ENCODE results near the gene HTR1D. TPM values are rescaled to one million over a fixed set of nuclear protein-coding genes. Genes with fewer than 3 reads are reported as not detected.

HTR1D gene
- total RNA-seq, 1 experiment from 2014 or later = 1.7 TPM

GRCh38 chr1:23215751-23216449 is 1.4 kb downstream of the HTR1D start:
- BruUV-seq (replicated peaks) = no TSS peak
- peaks cover 6% of the 10 kb centered on the region for H3K36me3 Mint-ChIP-seq (ENCODE audit: insufficient read depth, unreplicated experiment)
- peak overlapping the region; percentile 21 for H3K4me3 Mint-ChIP-seq (ENCODE audit: low read depth, unreplicated experiment)
- H3K27ac Mint-ChIP-seq (ENCODE audit: unreplicated experiment) = no peak overlapping the region
- intact Hi-C loops (cut with micrococcal nuclease; ENCODE audit: unreplicated experiment) = loop anchor here (10.0 kb wide), 1 partner anchor 319 kb away; the partner anchor contains the start of gene E2F2
- H3K4me1 Mint-ChIP-seq (ENCODE audit: low read depth, unreplicated experiment) = peaks cover 16% of the 10 kb centered on the region
- CTCF ChIA-PET = interaction anchor here (0.6 kb wide), 1 partner anchor 66 kb away, joined by 3 read pairs; no protein-coding TSS in a partner anchor
- H3K27me3 Mint-ChIP-seq (ENCODE audit: unreplicated experiment) = peaks cover 37% of the 10 kb centered on the region
- TF ChIP-seq CTCF (IDR thresholded peaks at IDR 0.05; ENCODE audit: unreplicated experiment) = no peak
- no peak for DNase-seq
- H3K9me3 Mint-ChIP-seq (ENCODE audit: low read depth, unreplicated experiment) = no peaks in the 10 kb centered on the region

GRCh38 chr1:23215291-23215690 is 2.0 kb downstream of the HTR1D start:
- BruUV-seq (replicated peaks) = no TSS peak
- no peak for TF ChIP-seq CTCF (IDR thresholded peaks at IDR 0.05; ENCODE audit: unreplicated experiment)
- H3K4me3 Mint-ChIP-seq (ENCODE audit: low read depth, unreplicated experiment) = no peak overlapping the region
- peaks cover 31% of the 10 kb centered on the region for H3K27me3 Mint-ChIP-seq (ENCODE audit: unreplicated experiment)
- CTCF ChIA-PET = no interaction called here
- intact Hi-C loops (cut with micrococcal nuclease; ENCODE audit: unreplicated experiment) = loop anchor here (10.0 kb wide), 1 partner anchor 320 kb away; the partner anchor contains the start of gene E2F2
- H3K9me3 Mint-ChIP-seq (ENCODE audit: low read depth, unreplicated experiment) = no peaks in the 10 kb centered on the region
- no peak for DNase-seq
- peaks cover 6% of the 10 kb centered on the region for H3K36me3 Mint-ChIP-seq (ENCODE audit: insufficient read depth, unreplicated experiment)
- H3K27ac Mint-ChIP-seq (ENCODE audit: unreplicated experiment) = no peak overlapping the region
- peaks cover 16% of the 10 kb centered on the region for H3K4me1 Mint-ChIP-seq (ENCODE audit: low read depth, unreplicated experiment)

GRCh38 chr1:23214640-23215039 is 2.7 kb downstream of the HTR1D start:
- no peak for DNase-seq
- no peak overlapping the region for H3K4me3 Mint-ChIP-seq (ENCODE audit: low read depth, unreplicated experiment)
- peaks cover 25% of the 10 kb centered on the region for H3K27me3 Mint-ChIP-seq (ENCODE audit: unreplicated experiment)
- no peak for TF ChIP-seq CTCF (IDR thresholded peaks at IDR 0.05; ENCODE audit: unreplicated experiment)
- H3K4me1 Mint-ChIP-seq (ENCODE audit: low read depth, unreplicated experiment) = peaks cover 16% of the 10 kb centered on the region
- CTCF ChIA-PET = no interaction called here
- H3K27ac Mint-ChIP-seq (ENCODE audit: unreplicated experiment) = no peak overlapping the region
- H3K36me3 Mint-ChIP-seq (ENCODE audit: insufficient read depth, unreplicated experiment) = peaks cover 6% of the 10 kb centered on the region
- BruUV-seq (replicated peaks) = no TSS peak
- intact Hi-C loops (cut with micrococcal nuclease; ENCODE audit: unreplicated experiment) = loop anchor here (10.0 kb wide), 1 partner anchor 320 kb away; the partner anchor contains the start of gene E2F2
- no peaks in the 10 kb centered on the region for H3K9me3 Mint-ChIP-seq (ENCODE audit: low read depth, unreplicated experiment)

- CTCF ChIA-PET = interaction anchor here (0.5 kb wide), 1 partner anchor 64 kb away, joined by 3 read pairs; no protein-coding TSS in a partner anchor
- no peak for DNase-seq
- intact Hi-C loops (cut with micrococcal nuclease; ENCODE audit: unreplicated experiment) = loop anchor here (10.0 kb wide), 1 partner anchor 323 kb away; the partner anchor contains the start of gene E2F2
- Mint-ChIP-seq H3K4me1 (ENCODE audit: low read depth, unreplicated experiment) (peaks cover 8% of the 10 kb centered on the region), H3K9me3 (ENCODE audit: low read depth, unreplicated experiment) (no peaks in the 10 kb centered on the region), H3K27me3 (ENCODE audit: unreplicated experiment) (no peaks in the 10 kb centered on the region), H3K27ac (ENCODE audit: unreplicated experiment) (no peak overlapping the region), H3K36me3 (ENCODE audit: insufficient read depth, unreplicated experiment) (no peaks in the 10 kb centered on the region), H3K4me3 (ENCODE audit: low read depth, unreplicated experiment) (no peak overlapping the region)
- no peak for TF ChIP-seq CTCF (IDR thresholded peaks at IDR 0.05; ENCODE audit: unreplicated experiment)
- BruUV-seq (replicated peaks) = no TSS peak
Observed at GRCh38 chr1:23211955-23212354, 5.3 kb downstream of the HTR1D start.
